SU-DHL-6 (cell line): ENCODE measurements around the gene KRTAP10-12.

Source experiments
- H2AFZ ChIP-seq: fragments of 200-600 bp; sonication (generic); 2 replicates; pipeline ENCODE4 v1.6.1; 2014; ENCODE audit warnings: low read depth, mild to moderate bottlenecking, moderate library complexity, mixed read lengths, antibody characterized with exemption, low read length; ENCODE audit not compliant: severe bottlenecking
- H3F3A ChIP-seq: fragments of 200-600 bp; shearing (Covaris generic); 2 replicates; pipeline ENCODE4 v1.6.0; 2016; ENCODE audit warnings: antibody characterized with exemption, mild to moderate bottlenecking; ENCODE audit not compliant: insufficient read depth
- H3K27ac ChIP-seq: fragments of 200-600 bp; sonication (generic); 2 replicates; pipeline ENCODE4 v1.5.1; 2016; ENCODE audit warnings: low read depth, mild to moderate bottlenecking, low read length, moderate library complexity, mixed read lengths
- H3K27me3 ChIP-seq: fragments of 200-600 bp; sonication (generic), shearing (Covaris generic); 2 replicates; pipeline ENCODE4 v1.6.0; 2014; ENCODE audit warnings: mild to moderate bottlenecking, low read length
- H3K36me3 ChIP-seq: fragments of 200-600 bp; sonication (generic); 2 replicates; pipeline ENCODE4 v1.6.1; 2014; ENCODE audit warnings: mild to moderate bottlenecking, low read length, mixed read lengths
- H3K4me2 ChIP-seq: fragments of 300-600, 200-600 bp; shearing (Covaris generic), sonication (generic); 2 replicates; pipeline ENCODE4 v1.6.0; 2014; ENCODE audit warnings: low read length, low read depth, mild to moderate bottlenecking; ENCODE audit not compliant: poor library complexity, severe bottlenecking
- H3K4me3 ChIP-seq: fragments of 200-600 bp; sonication (generic); 2 replicates; pipeline ENCODE4 v1.5.1; 2014; ENCODE audit warnings: antibody characterized with exemption, low read length, mild to moderate bottlenecking, mixed read lengths; ENCODE audit not compliant: insufficient read depth, poor library complexity, severe bottlenecking
- H3K79me2 ChIP-seq: fragments of 200-600 bp; sonication (generic); 2 replicates; pipeline ENCODE4 v1.6.1; 2014; ENCODE audit warnings: mild to moderate bottlenecking, low read length, moderate library complexity; ENCODE audit not compliant: insufficient read depth
- H3K9ac ChIP-seq: fragments of 200-600 bp; sonication (generic); 2 replicates; pipeline ENCODE4 v1.7.0; 2014; ENCODE audit warnings: mild to moderate bottlenecking, low read length
- H3K9me2 ChIP-seq: fragments of 200-600 bp; sonication (generic); replicated peaks from 2 replicates; pipeline ENCODE4 v1.6.1; 2014; ENCODE audit warnings: low read length; ENCODE audit not compliant: insufficient read depth
- H3K9me3 ChIP-seq: fragments of 200-600 bp; sonication (generic); 2 replicates; pipeline ENCODE4 v1.6.1; 2014; ENCODE audit warnings: low read length, mixed read lengths; ENCODE audit not compliant: insufficient read depth
- H4K20me1 ChIP-seq: fragments of 200-600 bp; sonication (generic); 2 replicates; pipeline ENCODE4 v1.6.1; 2014; ENCODE audit warnings: low read depth, mild to moderate bottlenecking, antibody characterized with exemption, low read length, moderate library complexity, mixed read lengths
- EZH2phosphoT487 ChIP-seq: fragments of 200-600 bp; sonication (generic), shearing (Covaris generic); conservative IDR thresholded peaks from 2 replicates; pipeline ENCODE4 v1.6.1; 2018; ENCODE audit warnings: mild to moderate bottlenecking, antibody characterized with exemption, low read length, moderate library complexity, mixed read lengths
- TF ChIP-seq, protein P1 (sequence below): fragments of 200-600 bp; sonication (generic); IDR thresholded peaks from one replicate; pipeline ENCODE4 v1.5.1; 2017; ENCODE audit warnings: antibody characterized with exemption, mild to moderate bottlenecking, low read length, moderate library complexity; ENCODE audit not compliant: insufficient read depth, poor library complexity, severe bottlenecking

KRTAP10-12 gene

DNA sequence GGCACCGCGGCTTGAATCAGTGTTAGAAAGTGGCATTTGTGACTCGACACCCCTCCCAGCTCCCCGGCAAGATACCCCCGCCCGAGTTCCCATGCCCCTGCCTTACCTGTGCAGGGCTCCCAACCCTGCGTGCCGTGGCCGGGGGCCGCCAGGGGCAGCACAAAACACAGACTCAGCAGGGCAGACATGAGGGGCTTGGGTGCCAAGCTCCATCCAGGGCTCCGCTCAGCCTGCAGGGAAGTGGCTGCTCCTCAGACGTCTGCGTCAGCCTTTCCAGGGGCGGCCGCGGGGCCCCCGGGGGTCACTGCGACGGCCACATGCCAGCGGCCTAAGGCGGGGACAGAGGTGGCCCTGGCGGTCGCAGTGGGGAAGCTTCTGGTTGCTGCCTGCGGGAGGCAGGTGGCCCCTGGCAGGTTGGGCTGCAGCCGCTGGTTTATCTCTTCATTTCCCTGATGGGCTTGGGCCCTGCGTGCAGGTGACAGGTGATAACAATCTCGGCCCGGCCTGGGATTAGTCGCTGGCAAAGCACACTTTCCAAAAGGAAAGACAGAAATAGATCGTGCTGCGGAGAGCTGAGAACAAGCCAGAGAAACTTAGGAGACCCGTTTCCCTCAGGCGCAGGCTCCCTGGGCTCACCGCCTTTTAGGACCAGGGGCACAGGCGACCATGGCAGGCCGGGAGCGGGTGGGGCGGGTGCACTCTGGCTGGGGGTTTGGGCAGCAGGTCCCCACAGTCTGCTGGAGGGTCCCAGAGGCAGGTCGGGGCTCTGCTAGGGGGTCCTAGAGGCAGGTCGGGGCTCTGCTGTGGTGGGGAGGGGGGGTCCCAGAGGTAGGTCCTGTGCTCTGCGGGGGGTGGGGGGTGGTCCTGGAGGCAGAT lies 14.6 kb downstream of the KRTAP10-12 start, which contains the start of gene TSPEAR:
TSPEAR (minus strand) TSS at position 246 of the 876 bp plus-strand sequence; CDS start at position 188, 58 bp downstream.
- Histone ChIP-seq H3K9me3 (no peaks in the 10 kb centered on the region), H4K20me1 (no peaks in the 10 kb centered on the region), H3K27me3 (no peaks in the 10 kb centered on the region), H2AFZ (no peak within 1 kb of the TSS), H3F3A (no peaks in the 10 kb centered on the region), H3K9me2 (no peaks in the 10 kb centered on the region), H3K4me3 (no peak within 1 kb of the TSS), H3K79me2 (no peaks in the 10 kb centered on the region), H3K36me3 (no peaks in the 10 kb centered on the region), H3K4me2 (no peak within 1 kb of the TSS), H3K27ac (no peak within 1 kb of the TSS), H3K9ac (no peak within 1 kb of the TSS)
- TF ChIP-seq, protein P1, sequence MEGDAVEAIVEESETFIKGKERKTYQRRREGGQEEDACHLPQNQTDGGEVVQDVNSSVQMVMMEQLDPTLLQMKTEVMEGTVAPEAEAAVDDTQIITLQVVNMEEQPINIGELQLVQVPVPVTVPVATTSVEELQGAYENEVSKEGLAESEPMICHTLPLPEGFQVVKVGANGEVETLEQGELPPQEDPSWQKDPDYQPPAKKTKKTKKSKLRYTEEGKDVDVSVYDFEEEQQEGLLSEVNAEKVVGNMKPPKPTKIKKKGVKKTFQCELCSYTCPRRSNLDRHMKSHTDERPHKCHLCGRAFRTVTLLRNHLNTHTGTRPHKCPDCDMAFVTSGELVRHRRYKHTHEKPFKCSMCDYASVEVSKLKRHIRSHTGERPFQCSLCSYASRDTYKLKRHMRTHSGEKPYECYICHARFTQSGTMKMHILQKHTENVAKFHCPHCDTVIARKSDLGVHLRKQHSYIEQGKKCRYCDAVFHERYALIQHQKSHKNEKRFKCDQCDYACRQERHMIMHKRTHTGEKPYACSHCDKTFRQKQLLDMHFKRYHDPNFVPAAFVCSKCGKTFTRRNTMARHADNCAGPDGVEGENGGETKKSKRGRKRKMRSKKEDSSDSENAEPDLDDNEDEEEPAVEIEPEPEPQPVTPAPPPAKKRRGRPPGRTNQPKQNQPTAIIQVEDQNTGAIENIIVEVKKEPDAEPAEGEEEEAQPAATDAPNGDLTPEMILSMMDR: no peak
- TF ChIP-seq EZH2phosphoT487: 0 out of 2 replicates have a peak, but pooled peaks have one; percentile 42

DNA sequence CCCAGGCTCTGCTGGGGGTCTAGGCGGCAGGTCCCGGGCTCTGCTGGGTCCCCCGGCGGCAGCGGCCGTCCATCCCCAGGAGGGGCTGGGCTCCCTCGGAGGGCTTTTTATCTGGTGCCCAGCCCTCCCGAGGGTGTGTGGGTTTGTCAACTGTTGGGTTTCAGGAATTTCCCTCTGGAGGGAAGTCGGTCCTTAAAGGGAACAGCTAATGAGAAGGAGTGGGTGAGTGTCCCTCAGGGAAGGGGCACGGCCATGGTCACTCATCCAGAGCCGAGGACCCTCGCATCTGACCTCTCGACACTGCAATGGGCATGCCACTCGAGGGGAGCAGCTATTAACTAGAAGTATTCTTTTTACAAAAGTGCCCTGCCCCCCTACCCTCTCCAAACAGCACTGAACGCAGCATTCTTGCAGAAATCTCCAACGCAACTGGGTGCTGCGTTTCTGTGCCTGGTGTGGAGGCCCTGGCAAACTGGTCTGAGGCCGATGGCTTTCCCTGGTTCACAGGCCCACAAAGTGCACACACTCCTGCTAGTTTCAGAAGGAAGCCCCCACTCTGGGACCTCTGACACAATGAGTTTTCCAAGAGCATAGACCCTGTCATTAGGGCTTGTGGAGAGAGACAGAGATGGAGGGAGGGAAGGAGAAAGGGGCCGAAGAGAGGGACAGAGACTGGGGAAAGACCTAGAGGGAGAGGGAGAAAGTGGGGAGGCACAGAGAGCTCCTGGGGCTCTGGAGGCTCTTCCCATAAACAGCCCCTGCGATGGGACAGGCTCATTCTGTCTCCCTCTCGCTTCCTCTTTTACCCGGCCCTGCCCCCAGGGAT lies 15.4 kb downstream of the KRTAP10-12 start:
- Histone ChIP-seq H3K27me3 (no peaks in the 10 kb centered on the region), H3K9me3 (no peaks in the 10 kb centered on the region), H4K20me1 (no peaks in the 10 kb centered on the region), H3K9me2 (no peaks in the 10 kb centered on the region), H3F3A (no peaks in the 10 kb centered on the region), H3K27ac (no peak overlapping the region), H3K36me3 (no peaks in the 10 kb centered on the region), H3K4me3 (no peak overlapping the region), H2AFZ (no peak overlapping the region), H3K79me2 (no peaks in the 10 kb centered on the region), H3K4me2 (no peak overlapping the region), H3K9ac (no peak overlapping the region)
- no peak for TF ChIP-seq EZH2phosphoT487
- TF ChIP-seq, protein P1: no peak

DNA sequence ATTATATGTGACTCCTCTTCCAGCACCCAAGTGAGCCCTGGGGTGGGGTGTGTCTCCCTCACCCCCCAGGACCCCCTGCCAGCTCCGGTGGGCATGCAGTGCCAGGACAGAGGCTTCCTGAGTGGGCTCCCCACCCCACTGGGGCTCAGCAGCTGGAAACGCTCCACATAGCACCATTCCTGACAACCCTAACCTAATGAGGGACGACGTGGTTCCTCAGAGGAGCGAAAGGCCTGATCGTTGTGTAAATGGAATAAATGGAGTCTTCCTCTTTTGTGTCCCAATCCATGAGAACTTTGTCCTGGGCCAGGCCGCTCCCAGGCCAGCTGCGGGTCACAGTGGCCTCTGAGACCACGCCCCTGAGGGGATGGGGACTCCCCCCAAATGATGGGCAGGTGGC lies 16.2 kb downstream of the KRTAP10-12 start:
- no peaks in the 10 kb centered on the region for H3K9me2 ChIP-seq
- H3K27me3 ChIP-seq: no peaks in the 10 kb centered on the region

More for the DNA sequence above, 16.2 kb downstream of the KRTAP10-12 start:
- Histone ChIP-seq H3K79me2 (no peaks in the 10 kb centered on the region), H3K36me3 (no peaks in the 10 kb centered on the region), H2AFZ (no peak overlapping the region), H3F3A (no peaks in the 10 kb centered on the region), H3K4me2 (no peak overlapping the region), H3K9me3 (no peaks in the 10 kb centered on the region), H3K9ac (no peak overlapping the region), H3K4me3 (no peak overlapping the region), H3K27ac (no peak overlapping the region), H4K20me1 (no peaks in the 10 kb centered on the region)
- no peak for TF ChIP-seq EZH2phosphoT487
- TF ChIP-seq, protein P1: no peak
